ENCODE results near the gene NAV2.

The NAV2 gene

GRCh38 chr11:19808076-19808911 is 95.7 kb downstream of the NAV2 start:
- no peak for DNase-seq (ENCODE audit: low read depth)

- DNase-seq (ENCODE audit: low read depth): no peak
Measured at GRCh38 chr11:19810852-19811251, 98.2 kb downstream of the NAV2 start.

- DNase-seq (ENCODE audit: low read depth): no peak
Measured at GRCh38 chr11:19811380-19811779, 98.7 kb downstream of the NAV2 start.

- no peak for DNase-seq (ENCODE audit: low read depth)
Measured at GRCh38 chr11:19812096-19812495, 99.5 kb downstream of the NAV2 start.

GRCh38 chr11:19812710-19813109 is 100.1 kb downstream of the NAV2 start:
- DNase-seq (ENCODE audit: low read depth): no peak

GRCh38 chr11:19813158-19813879 is 100.7 kb downstream of the NAV2 start:
- no peak for DNase-seq (ENCODE audit: low read depth)

GRCh38 chr11:19814421-19814820 is 101.8 kb downstream of the NAV2 start:
- no peak for DNase-seq (ENCODE audit: low read depth)

GRCh38 chr11:19816040-19816439 is 103.4 kb downstream of the NAV2 start:
- no peak for DNase-seq (ENCODE audit: low read depth)

- DNase-seq (ENCODE audit: low read depth): no peak
Measured at GRCh38 chr11:19816817-19817216, 104.2 kb downstream of the NAV2 start.

GRCh38 chr11:19817265-19817851 is 104.7 kb downstream of the NAV2 start:
- DNase-seq (ENCODE audit: low read depth): no peak

GRCh38 chr11:19817870-19818269 is 105.2 kb downstream of the NAV2 start:
- no peak for DNase-seq (ENCODE audit: low read depth)

GRCh38 chr11:19818619-19819018 is 106.0 kb downstream of the NAV2 start:
- no peak for DNase-seq (ENCODE audit: low read depth)

- no peak for DNase-seq (ENCODE audit: low read depth)
Measured at GRCh38 chr11:19819148-19819547, 106.5 kb downstream of the NAV2 start.

- DNase-seq (ENCODE audit: low read depth): no peak
Measured at GRCh38 chr11:19820100-19820499, 107.5 kb downstream of the NAV2 start.

GRCh38 chr11:19821412-19821875 is 108.8 kb downstream of the NAV2 start:
- DNase-seq (ENCODE audit: low read depth): no peak

GRCh38 chr11:19821993-19822392 is 109.4 kb downstream of the NAV2 start:
- no peak for DNase-seq (ENCODE audit: low read depth)

- DNase-seq (ENCODE audit: low read depth): no peak
Measured at GRCh38 chr11:19822531-19822930, 109.9 kb downstream of the NAV2 start.

- DNase-seq (ENCODE audit: low read depth): no peak
Measured at GRCh38 chr11:19826606-19827005, 114.0 kb downstream of the NAV2 start.

GRCh38 chr11:19827399-19828135 is 114.9 kb downstream of the NAV2 start:
- no peak for DNase-seq (ENCODE audit: low read depth)

- no peak for DNase-seq (ENCODE audit: low read depth)
Measured at GRCh38 chr11:19828382-19829108, 115.9 kb downstream of the NAV2 start.

- no peak for DNase-seq (ENCODE audit: low read depth)
Measured at GRCh38 chr11:19829109-19829837, 116.6 kb downstream of the NAV2 start.

All from T follicular helper cell (primary cell).